Measurements from ENCODE around the gene AEN. TPM values are rescaled to one million over a fixed set of nuclear protein-coding genes. Genes with fewer than 3 reads are reported as not detected.

AEN gene
- total RNA-seq, 2 donors from 2014 or later, result 13.8 to 23.8 TPM

GRCh38 chr15:88604381-88605188 is 16.6 kb upstream of the AEN start:
- Histone ChIP-seq H3K4me3 (no peak overlapping the region), H3K9ac (ENCODE audit: low read depth in 2 of 2, low read length in 2 of 2) (no peak overlapping the region), H3K36me3 (no peaks in the 10 kb centered on the region), H3K9me3 (no peaks in the 10 kb centered on the region), H3K4me1 (no peaks in the 10 kb centered on the region), H3K27ac (no peak overlapping the region), H3K27me3 (peaks cover 41% of the 10 kb centered on the region)
- no peak for TF ChIP-seq CTCF (IDR thresholded peaks at IDR 0.05)
- no peak for DNase-seq
- intact Hi-C loops (cut with DNase I), result no loop called here

DNA sequence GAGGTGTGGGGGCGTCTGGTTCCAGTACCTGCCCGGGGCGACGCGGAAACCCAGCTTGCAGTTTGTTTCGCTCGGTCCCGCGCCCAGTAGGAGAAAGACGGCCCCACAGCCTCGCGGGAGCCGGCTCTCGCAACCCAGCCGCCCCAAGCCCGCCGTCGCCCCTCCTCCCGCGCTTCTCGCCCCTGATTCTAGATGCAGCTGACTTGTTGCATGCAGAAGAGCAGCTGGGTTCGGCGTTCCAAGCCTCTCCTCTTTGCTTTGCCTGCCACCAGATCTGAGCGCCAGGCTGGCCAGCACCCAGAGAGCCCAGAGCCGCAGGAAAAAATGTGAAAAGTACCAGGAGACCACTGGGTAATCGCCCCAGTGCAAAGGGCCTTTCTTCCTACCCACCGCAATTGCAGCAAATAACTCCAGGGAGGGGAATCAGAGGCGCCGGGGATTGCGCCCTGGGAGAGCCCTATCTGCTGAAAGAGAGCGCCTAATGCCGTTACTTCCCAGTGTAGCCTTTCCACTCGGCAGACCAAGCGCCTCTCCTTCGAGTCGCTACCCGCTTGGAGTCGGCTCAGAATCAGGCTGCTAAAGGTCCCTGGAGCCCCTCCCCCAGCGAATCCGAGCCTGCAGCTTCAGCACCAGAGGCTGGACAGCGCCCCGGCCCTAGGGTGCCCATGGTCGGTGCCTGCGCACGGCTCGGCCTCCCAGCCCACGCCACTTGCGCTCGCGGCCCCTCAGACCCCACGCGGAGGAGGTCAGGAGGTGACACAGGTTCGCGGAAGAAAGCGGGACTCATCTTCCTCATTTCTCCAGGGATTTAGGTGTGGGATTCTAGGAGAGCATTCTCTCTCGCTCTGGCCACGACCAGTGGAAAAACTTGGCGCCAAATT is 15.7 kb upstream of the AEN start:
- intact Hi-C loops (cut with DNase I), result no loop called here
- Histone ChIP-seq H3K9me3 (no peaks in the 10 kb centered on the region), H3K4me3 (no peak overlapping the region)

GRCh38 chr15:88606070-88606794 is 14.9 kb upstream of the AEN start:
- H3K4me3 ChIP-seq, result no peak overlapping the region
- peaks cover 41% of the 10 kb centered on the region for H3K27me3 ChIP-seq
- DNase-seq, result no peak
- H3K9me3 ChIP-seq, result no peaks in the 10 kb centered on the region
- H3K4me1 ChIP-seq, result no peaks in the 10 kb centered on the region
- no peak overlapping the region for H3K27ac ChIP-seq
- intact Hi-C loops (cut with DNase I), result no loop called here
- no peak overlapping the region for H3K9ac ChIP-seq (ENCODE audit: low read depth in 2 of 2, low read length in 2 of 2)
- H3K36me3 ChIP-seq, result no peaks in the 10 kb centered on the region
- no peak for TF ChIP-seq CTCF (IDR thresholded peaks at IDR 0.05)

More for the DNA sequence above, 15.7 kb upstream of the AEN start:
- H3K27ac ChIP-seq, result no peak overlapping the region
- H3K36me3 ChIP-seq, result no peaks in the 10 kb centered on the region
- no peaks in the 10 kb centered on the region for H3K4me1 ChIP-seq
- DNase-seq, result no peak
- H3K27me3 ChIP-seq, result peaks cover 41% of the 10 kb centered on the region
- TF ChIP-seq CTCF (IDR thresholded peaks at IDR 0.05), result no peak
- no peak overlapping the region for H3K9ac ChIP-seq (ENCODE audit: low read depth in 2 of 2, low read length in 2 of 2)

- H3K27ac ChIP-seq, result no peak overlapping the region
- H3K4me3 ChIP-seq, result no peak overlapping the region
- H3K27me3 ChIP-seq, result peaks cover 41% of the 10 kb centered on the region
- DNase-seq, result no peak
- H3K9me3 ChIP-seq, result no peaks in the 10 kb centered on the region
- no peaks in the 10 kb centered on the region for H3K36me3 ChIP-seq
- TF ChIP-seq CTCF (IDR thresholded peaks at IDR 0.05), result no peak
- intact Hi-C loops (cut with DNase I), result no loop called here
- H3K4me1 ChIP-seq, result no peaks in the 10 kb centered on the region
- no peak overlapping the region for H3K9ac ChIP-seq (ENCODE audit: low read depth in 2 of 2, low read length in 2 of 2)
Observed at GRCh38 chr15:88607951-88608350, 13.2 kb upstream of the AEN start.

- Histone ChIP-seq H3K9ac (ENCODE audit: low read depth in 2 of 2, low read length in 2 of 2) (no peak overlapping the region), H3K4me3 (no peak overlapping the region), H3K27me3 (peaks cover 40% of the 10 kb centered on the region), H3K27ac (no peak overlapping the region), H3K9me3 (no peaks in the 10 kb centered on the region), H3K36me3 (no peaks in the 10 kb centered on the region), H3K4me1 (no peaks in the 10 kb centered on the region)
- TF ChIP-seq CTCF (IDR thresholded peaks at IDR 0.05), result no peak
- DNase-seq, result no peak
- intact Hi-C loops (cut with DNase I), result no loop called here
Observed at GRCh38 chr15:88608607-88609181, 12.4 kb upstream of the AEN start.
